HEK293 (cell line): Measurements from ENCODE around the gene RAP1A.

Source experiments
- CTCF ChIA-PET: fragments of 350-600 bp; formaldehyde crosslinking; extraction: SDS; loops from one replicate; lab custom pipeline; 2021; ENCODE audit warnings: antibody characterized with exemption; lab: Yijun Ruan, JAX
- POLR2A ChIA-PET: fragments of 300-600 bp; formaldehyde crosslinking; extraction: SDS; loops from one replicate; lab custom pipeline; 2020; ENCODE audit warnings: antibody characterized with exemption, inconsistent platforms; lab: Yijun Ruan, JAX
- H3K27ac ChIP-seq: fragments of 200-500 bp; sonication (Bioruptor generic); 2 replicates; pipeline ENCODE4 v1.5.1; 2014; ENCODE audit warnings: low read depth, low read length, control low read depth, inconsistent platforms; ENCODE audit errors: extremely low read depth
- H3K36me3 ChIP-seq, 2 experiments: fragments of 200-500 bp in 1 of 2; sonication (Bioruptor generic) in 1 of 2; 1 replicate in 1 of 2; 2 replicates in 1 of 2; pipeline ENCODE4 v1.5.1; 2014 to 2017; ENCODE audit warnings: inconsistent platforms in 2 of 2, low read length in 2 of 2; ENCODE audit not compliant: control insufficient read depth in 2 of 2, insufficient read depth in 1 of 2
- H3K4me1 ChIP-seq: fragments of 200-500 bp; sonication (Bioruptor generic); 2 replicates; pipeline ENCODE4 v1.5.1; 2014; ENCODE audit warnings: mild to moderate bottlenecking, low read length, inconsistent platforms; ENCODE audit not compliant: control insufficient read depth, insufficient read depth
- H3K4me3 ChIP-seq: 2 replicates; pipeline ENCODE4 v1.5.1; 2011; ENCODE audit warnings: low read depth, mild to moderate bottlenecking, control low read depth, low read length, moderate library complexity
- H3K9me3 ChIP-seq: fragments of 200-500 bp; sonication (Bioruptor generic); 2 replicates; pipeline ENCODE4 v1.5.1; 2014; ENCODE audit warnings: low read depth, low read length, inconsistent platforms; ENCODE audit not compliant: control insufficient read depth, insufficient read depth
- BCL11A ChIP-seq: fragments of 450-650 bp; formaldehyde crosslinking; IDR thresholded peaks from 2 replicates; pipeline ENCODE4 v1.5.1; 2016; ENCODE audit warnings: low read depth, missing biosample characterization, missing genetic modification characterization
- EGR2 ChIP-seq: fragments of 450-650 bp; formaldehyde crosslinking; IDR thresholded peaks from 2 replicates; pipeline ENCODE4 v1.5.1; 2016; ENCODE audit warnings: low read depth, missing biosample characterization, missing genetic modification characterization
- HOXD13 ChIP-seq: sonication (generic); formaldehyde crosslinking; IDR thresholded peaks from 2 replicates; pipeline ENCODE4 v1.8.0; 2022; ENCODE audit warnings: missing genetic modification reagents, borderline replicate concordance
- KLF16 ChIP-seq: fragments of 450-650 bp; formaldehyde crosslinking; IDR thresholded peaks from 2 replicates; pipeline ENCODE4 v1.5.1; 2017; ENCODE audit warnings: missing biosample characterization, missing genetic modification characterization
- MZF1 ChIP-seq: fragments of 450-650 bp; formaldehyde crosslinking; IDR thresholded peaks from 2 replicates; pipeline ENCODE4 v1.5.1; 2017; ENCODE audit warnings: missing biosample characterization, missing genetic modification characterization, borderline replicate concordance
- PRDM6 ChIP-seq: fragments of 450-650 bp; formaldehyde crosslinking; IDR thresholded peaks from 2 replicates; pipeline ENCODE4 v1.5.1; 2017; ENCODE audit warnings: missing biosample characterization, missing genetic modification characterization
- SP3 ChIP-seq: fragments of 450-650 bp; formaldehyde crosslinking; IDR thresholded peaks from 2 replicates; pipeline ENCODE4 v1.5.1; 2016; ENCODE audit warnings: missing biosample characterization, missing genetic modification characterization
- ZFHX2 ChIP-seq: fragments of 450-650 bp; formaldehyde crosslinking; conservative IDR thresholded peaks from 2 replicates; pipeline ENCODE4 v1.5.1; 2016; ENCODE audit warnings: missing biosample characterization, missing genetic modification characterization
- ZFP37 ChIP-seq: fragments of 450-650 bp; formaldehyde crosslinking; IDR thresholded peaks from 2 replicates; pipeline ENCODE4 v1.5.1; 2016; ENCODE audit warnings: missing biosample characterization, missing genetic modification characterization
- ZNF112 ChIP-seq: fragments of 450-650 bp; formaldehyde crosslinking; IDR thresholded peaks from 2 replicates; pipeline ENCODE4 v1.5.0; 2017; ENCODE audit warnings: missing biosample characterization, missing genetic modification characterization
- ZNF146 ChIP-seq: fragments of 450-650 bp; formaldehyde crosslinking; IDR thresholded peaks from 2 replicates; pipeline ENCODE4 v1.5.1; 2016; ENCODE audit warnings: missing biosample characterization, missing genetic modification characterization
- ZNF169 ChIP-seq: fragments of 450-650 bp; formaldehyde crosslinking; IDR thresholded peaks from 2 replicates; pipeline ENCODE4 v1.5.1; 2016; ENCODE audit warnings: missing biosample characterization, missing genetic modification characterization
- ZNF302 ChIP-seq: fragments of 450-650 bp; formaldehyde crosslinking; IDR thresholded peaks from 2 replicates; pipeline ENCODE4 v1.5.1; 2016; ENCODE audit warnings: missing biosample characterization, missing genetic modification characterization, low read depth
- ZNF311 ChIP-seq: fragments of 450-650 bp; formaldehyde crosslinking; IDR thresholded peaks from 2 replicates; pipeline ENCODE4 v1.5.1; 2017; ENCODE audit warnings: missing biosample characterization, missing genetic modification characterization, borderline replicate concordance
- ZNF324 ChIP-seq: fragments of 450-650 bp; formaldehyde crosslinking; IDR thresholded peaks from 2 replicates; pipeline ENCODE4 v1.5.1; 2016; ENCODE audit warnings: missing biosample characterization, missing genetic modification characterization
- ZNF335 ChIP-seq: fragments of 450-650 bp; formaldehyde crosslinking; conservative IDR thresholded peaks from 2 replicates; pipeline ENCODE4 v1.5.1; 2016; ENCODE audit warnings: missing biosample characterization, missing genetic modification characterization
- ZNF341 ChIP-seq: fragments of 450-650 bp; formaldehyde crosslinking; IDR thresholded peaks from 2 replicates; pipeline ENCODE4; 2016; ENCODE audit warnings: low read depth, missing biosample characterization, missing genetic modification characterization
- ZNF664 ChIP-seq: fragments of 450-650 bp; formaldehyde crosslinking; IDR thresholded peaks from 2 replicates; pipeline ENCODE4 v1.5.1; 2016; ENCODE audit warnings: missing biosample characterization, missing genetic modification characterization
- ZNF677 ChIP-seq: fragments of 450-650 bp; IDR thresholded peaks from 2 replicates; pipeline ENCODE4 v1.5.0; 2018; ENCODE audit warnings: missing biosample characterization, mild to moderate bottlenecking, missing genetic modification characterization, moderate library complexity
- ZNF692 ChIP-seq: fragments of 450-650 bp; formaldehyde crosslinking; IDR thresholded peaks from 2 replicates; pipeline ENCODE4 v1.5.1; 2016; ENCODE audit warnings: missing biosample characterization, missing genetic modification characterization
- ZNF776 ChIP-seq: fragments of 450-650 bp; formaldehyde crosslinking; IDR thresholded peaks from 2 replicates; pipeline ENCODE4 v1.5.0; 2017; ENCODE audit warnings: missing biosample characterization, missing genetic modification characterization, borderline replicate concordance
- ZNF791 ChIP-seq: fragments of 450-650 bp; formaldehyde crosslinking; IDR thresholded peaks from 2 replicates; pipeline ENCODE4 v1.5.1; 2016; ENCODE audit warnings: missing biosample characterization, missing genetic modification characterization
- ZNF837 ChIP-seq: fragments of 450-650 bp; formaldehyde crosslinking; IDR thresholded peaks from 2 replicates; pipeline ENCODE4 v1.5.1; 2016; ENCODE audit warnings: missing biosample characterization, missing genetic modification characterization
- TF ChIP-seq, protein P1 (sequence below): fragments of 450-650 bp; formaldehyde crosslinking; IDR thresholded peaks from 2 replicates; pipeline ENCODE4 v1.5.1; 2016; ENCODE audit warnings: missing biosample characterization, missing genetic modification characterization
- TF ChIP-seq, protein P2 (sequence below): fragments of 450-650 bp; formaldehyde crosslinking; IDR thresholded peaks from 2 replicates; pipeline ENCODE4 v1.5.1; 2016; ENCODE audit warnings: missing biosample characterization, missing genetic modification characterization

Gene RAP1A

DNA sequence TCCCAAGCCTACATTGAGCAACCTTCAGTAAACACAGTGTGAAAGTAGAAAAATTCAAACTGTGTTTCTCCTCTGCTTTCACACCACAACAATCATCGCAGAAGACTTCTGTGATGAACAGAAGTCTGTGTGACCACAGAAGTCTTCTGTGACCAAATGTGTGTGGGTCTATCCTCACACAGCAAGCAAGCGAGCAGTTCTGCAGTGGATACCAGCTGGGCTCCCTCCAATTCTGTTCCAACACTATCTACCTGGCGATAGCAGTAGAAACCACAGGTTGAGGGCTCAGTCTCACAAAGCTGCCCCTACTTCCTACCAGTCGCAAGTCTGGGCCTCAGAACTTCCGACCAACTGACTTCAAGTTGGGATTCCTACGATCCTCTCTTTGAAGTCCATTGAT is 21.0 kb upstream of the RAP1A start:
- no peak overlapping the region for H3K4me3 ChIP-seq
- no peak for TF ChIP-seq ZNF677 (tag by site-specific recombination)
- TF ChIP-seq ZNF112 (tag by site-specific recombination), result no peak
- no peak for TF ChIP-seq ZNF146 (tag by site-specific recombination)
- TF ChIP-seq PRDM6 (tag by site-specific recombination), result no peak
- TF ChIP-seq, protein P1, sequence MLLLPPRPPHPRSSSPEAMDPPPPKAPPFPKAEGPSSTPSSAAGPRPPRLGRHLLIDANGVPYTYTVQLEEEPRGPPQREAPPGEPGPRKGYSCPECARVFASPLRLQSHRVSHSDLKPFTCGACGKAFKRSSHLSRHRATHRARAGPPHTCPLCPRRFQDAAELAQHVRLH (tag by site-specific recombination), result no peak
- TF ChIP-seq ZNF692, result no peak
- no peak for TF ChIP-seq ZNF791 (tag by site-specific recombination)
- TF ChIP-seq MZF1 (tag by site-specific recombination), result no peak
- no peak for TF ChIP-seq ZNF776 (tag by site-specific recombination)
- TF ChIP-seq ZNF837 (tag by site-specific recombination), result no peak
- ChIA-PET POLR2A (no interaction called here), CTCF (no interaction called here)
- no peaks in the 10 kb centered on the region for H3K36me3 ChIP-seq
- H3K4me1 ChIP-seq, result peaks cover under 1% of the 10 kb centered on the region
- H3K9me3 ChIP-seq, result no peaks in the 10 kb centered on the region
- no peak overlapping the region for H3K27ac ChIP-seq

- ChIA-PET POLR2A (no interaction called here), CTCF (interaction anchor here (0.9 to 1.4 kb wide), 2 partner anchors 11 to 92 kb away, joined by 3 read pairs; no protein-coding TSS in a partner anchor)
- Histone ChIP-seq H3K36me3 (no peaks in the 10 kb centered on the region), H3K4me1 (no peaks in the 10 kb centered on the region), H3K9me3 (no peaks in the 10 kb centered on the region), H3K4me3 (no peak overlapping the region), H3K27ac (no peak overlapping the region)
- no peak for TF ChIP-seq ZNF169
- no peak for TF ChIP-seq HOXD13
- no peak for TF ChIP-seq PRDM6 (tag by site-specific recombination)
- no peak for TF ChIP-seq BCL11A (tag by site-specific recombination)
- no peak for TF ChIP-seq ZFP37 (tag by site-specific recombination)
- no peak for TF ChIP-seq ZNF341 (tag by site-specific recombination)
- TF ChIP-seq ZNF664, result no peak
- no peak for TF ChIP-seq KLF16 (tag by site-specific recombination)
- TF ChIP-seq ZNF311 (tag by site-specific recombination), result no peak
- peak; percentile 72; the same call in 1 of the 2 replicates for TF ChIP-seq ZFHX2 (tag by site-specific recombination)
- TF ChIP-seq, protein P2, sequence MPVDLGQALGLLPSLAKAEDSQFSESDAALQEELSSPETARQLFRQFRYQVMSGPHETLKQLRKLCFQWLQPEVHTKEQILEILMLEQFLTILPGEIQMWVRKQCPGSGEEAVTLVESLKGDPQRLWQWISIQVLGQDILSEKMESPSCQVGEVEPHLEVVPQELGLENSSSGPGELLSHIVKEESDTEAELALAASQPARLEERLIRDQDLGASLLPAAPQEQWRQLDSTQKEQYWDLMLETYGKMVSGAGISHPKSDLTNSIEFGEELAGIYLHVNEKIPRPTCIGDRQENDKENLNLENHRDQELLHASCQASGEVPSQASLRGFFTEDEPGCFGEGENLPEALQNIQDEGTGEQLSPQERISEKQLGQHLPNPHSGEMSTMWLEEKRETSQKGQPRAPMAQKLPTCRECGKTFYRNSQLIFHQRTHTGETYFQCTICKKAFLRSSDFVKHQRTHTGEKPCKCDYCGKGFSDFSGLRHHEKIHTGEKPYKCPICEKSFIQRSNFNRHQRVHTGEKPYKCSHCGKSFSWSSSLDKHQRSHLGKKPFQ (tag by site-specific recombination), result no peak
- TF ChIP-seq ZNF324, result no peak
- no peak for TF ChIP-seq ZNF335 (tag by site-specific recombination)
- no peak for TF ChIP-seq ZNF302 (tag by site-specific recombination)
- TF ChIP-seq SP3 (tag by site-specific recombination), result no peak
- 0 out of 2 replicates have a peak, but pooled peaks have one; percentile 31 for TF ChIP-seq EGR2 (tag by site-specific recombination)
Observed at GRCh38 chr1:111599781-111600693, 19.6 kb upstream of the RAP1A start.
